AML-193 (cell line): ENCODE measurements around the gene TRIM63.
"Not testable (repeated sequence)": the region's sequence is repeated elsewhere in the genome, so short reads cannot be mapped to it uniquely, and the experiment has no call there.

Experiments
- DNase-seq, 2 experiments: peaks; one replicate each; lab custom pipeline; 2025; lab: John Stamatoyannopoulos, UW

Gene TRIM63

GRCh38 chr1:26067432-26067911 is at the start of gene TRIM63:
TRIM63 (minus strand) TSS chr1:26067630; CDS start chr1:26067494, 136 bp downstream.
- no peak for DNase-seq

- DNase-seq: no peak
These were observed 46.9 kb upstream of the TRIM63 start for GRCh38 chr1:26114165-26114927.

GRCh38 chr1:26112407-26112775 is 45.0 kb upstream of the TRIM63 start:
- no peak for DNase-seq

- DNase-seq: peak; percentile 86 to 91
These were observed 44.3 kb upstream of the TRIM63 start, which contains the start of gene PDIK1L for GRCh38 chr1:26111530-26112406. PDIK1L (plus strand) TSS chr1:26111824; CDS start chr1:26114309, 2,485 bp downstream.

GRCh38 chr1:26110731-26111529 is 43.5 kb upstream of the TRIM63 start:
- DNase-seq: peak; percentile 28 to 51

- DNase-seq: no peak
These were observed 42.1 kb upstream of the TRIM63 start for GRCh38 chr1:26109229-26110164.

- DNase-seq: not testable (repeated sequence)
These were observed 37.8 kb upstream of the TRIM63 start for GRCh38 chr1:26105226-26105548.

- DNase-seq: no peak
These were observed 35.1 kb upstream of the TRIM63 start for GRCh38 chr1:26102526-26102925.

GRCh38 chr1:26102119-26102518 is 34.7 kb upstream of the TRIM63 start:
- no peak for DNase-seq

- not testable (repeated sequence) for DNase-seq
These were observed 32.8 kb upstream of the TRIM63 start for GRCh38 chr1:26100204-26100603.

GRCh38 chr1:26099780-26100179 is 32.4 kb upstream of the TRIM63 start:
- DNase-seq: no peak

GRCh38 chr1:26098602-26099001 is 31.2 kb upstream of the TRIM63 start:
- DNase-seq: no peak

GRCh38 chr1:26097696-26098095 is 30.3 kb upstream of the TRIM63 start:
- DNase-seq: no peak

GRCh38 chr1:26096471-26096870 is 29.0 kb upstream of the TRIM63 start:
- no peak for DNase-seq

- DNase-seq: no peak
These were observed 27.4 kb upstream of the TRIM63 start for GRCh38 chr1:26094677-26095383.

GRCh38 chr1:26094076-26094669 is 26.7 kb upstream of the TRIM63 start:
- DNase-seq: no peak

- not testable (repeated sequence) for DNase-seq
These were observed 26.1 kb upstream of the TRIM63 start for GRCh38 chr1:26093569-26093968.

GRCh38 chr1:26092422-26092821 is 25.0 kb upstream of the TRIM63 start:
- no peak for DNase-seq

GRCh38 chr1:26090893-26091292 is 23.5 kb upstream of the TRIM63 start:
- no peak for DNase-seq

GRCh38 chr1:26089125-26089524 is 21.7 kb upstream of the TRIM63 start:
- no peak for DNase-seq
